ENCODE results near the gene CYP2B6.

DNA sequence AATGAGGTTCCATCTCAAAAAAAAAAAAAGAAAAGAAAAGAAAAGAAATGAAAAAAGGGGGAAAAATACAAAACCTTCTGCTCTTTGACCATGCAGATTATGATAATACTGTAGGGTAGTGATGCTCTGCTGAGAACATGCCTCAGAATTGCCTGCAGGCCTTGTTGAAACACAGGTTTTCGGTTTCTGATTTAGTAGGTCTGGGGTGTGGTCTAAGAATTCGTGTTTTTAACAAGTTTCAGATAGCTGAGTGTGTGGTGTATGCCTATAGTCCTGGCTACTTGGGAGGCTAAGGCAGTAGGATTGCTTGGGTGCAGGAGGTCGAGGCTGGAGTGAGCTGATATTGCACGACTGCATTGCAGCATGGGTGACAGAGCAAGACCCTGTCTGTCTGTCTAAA, 14.9 kb upstream of the CYP2B6 start:
- TF ChIP-seq, protein P1, sequence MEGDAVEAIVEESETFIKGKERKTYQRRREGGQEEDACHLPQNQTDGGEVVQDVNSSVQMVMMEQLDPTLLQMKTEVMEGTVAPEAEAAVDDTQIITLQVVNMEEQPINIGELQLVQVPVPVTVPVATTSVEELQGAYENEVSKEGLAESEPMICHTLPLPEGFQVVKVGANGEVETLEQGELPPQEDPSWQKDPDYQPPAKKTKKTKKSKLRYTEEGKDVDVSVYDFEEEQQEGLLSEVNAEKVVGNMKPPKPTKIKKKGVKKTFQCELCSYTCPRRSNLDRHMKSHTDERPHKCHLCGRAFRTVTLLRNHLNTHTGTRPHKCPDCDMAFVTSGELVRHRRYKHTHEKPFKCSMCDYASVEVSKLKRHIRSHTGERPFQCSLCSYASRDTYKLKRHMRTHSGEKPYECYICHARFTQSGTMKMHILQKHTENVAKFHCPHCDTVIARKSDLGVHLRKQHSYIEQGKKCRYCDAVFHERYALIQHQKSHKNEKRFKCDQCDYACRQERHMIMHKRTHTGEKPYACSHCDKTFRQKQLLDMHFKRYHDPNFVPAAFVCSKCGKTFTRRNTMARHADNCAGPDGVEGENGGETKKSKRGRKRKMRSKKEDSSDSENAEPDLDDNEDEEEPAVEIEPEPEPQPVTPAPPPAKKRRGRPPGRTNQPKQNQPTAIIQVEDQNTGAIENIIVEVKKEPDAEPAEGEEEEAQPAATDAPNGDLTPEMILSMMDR (IDR thresholded peaks at IDR 0.05) = no peak
- no peak for TF ChIP-seq EZH2 (IDR thresholded peaks at IDR 0.05; ENCODE audit: borderline replicate concordance, insufficient read depth, low read depth, low read length, poor library complexity, severe bottlenecking)

All from B cell (primary cell).